CD4-positive, alpha-beta T cell treated with Interleukin-15 for 1 hour (primary cell): ENCODE measurements around the gene CSF1R.
"Not testable (repeated sequence)": the region's sequence is repeated elsewhere in the genome, so short reads cannot be mapped to it uniquely, and the experiment has no call there.

Experiments used
- DNase-seq: peaks from one replicate; pipeline ENCODE4 v3.0.0-alpha.2; 2020

CSF1R gene

DNA sequence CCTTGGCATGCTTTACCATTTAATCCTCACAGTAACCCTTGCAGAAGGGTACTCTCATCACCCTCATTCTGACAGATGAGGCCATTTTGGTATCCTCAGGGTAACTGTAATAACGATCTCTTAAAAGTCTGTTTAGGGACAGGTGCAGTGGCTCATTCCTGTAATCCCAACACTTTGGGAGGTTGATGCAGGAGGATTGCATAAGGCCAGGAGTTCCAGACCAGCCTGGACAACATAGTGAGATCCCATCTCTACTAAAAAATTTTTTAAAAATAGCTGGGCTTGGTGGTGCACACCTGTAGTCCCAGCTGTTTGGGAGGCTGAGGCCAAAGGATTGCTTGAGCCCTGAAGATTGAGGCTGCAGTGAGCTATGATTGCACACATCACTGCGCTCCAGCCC is 31.8 kb downstream of the CSF1R start:
- DNase-seq, result no peak

GRCh38 chr5:150053713-150054392 is 32.5 kb downstream of the CSF1R start:
- no peak for DNase-seq

- peak; percentile 37 for DNase-seq
Observed at GRCh38 chr5:150052956-150053712, 33.2 kb downstream of the CSF1R start.

DNA sequence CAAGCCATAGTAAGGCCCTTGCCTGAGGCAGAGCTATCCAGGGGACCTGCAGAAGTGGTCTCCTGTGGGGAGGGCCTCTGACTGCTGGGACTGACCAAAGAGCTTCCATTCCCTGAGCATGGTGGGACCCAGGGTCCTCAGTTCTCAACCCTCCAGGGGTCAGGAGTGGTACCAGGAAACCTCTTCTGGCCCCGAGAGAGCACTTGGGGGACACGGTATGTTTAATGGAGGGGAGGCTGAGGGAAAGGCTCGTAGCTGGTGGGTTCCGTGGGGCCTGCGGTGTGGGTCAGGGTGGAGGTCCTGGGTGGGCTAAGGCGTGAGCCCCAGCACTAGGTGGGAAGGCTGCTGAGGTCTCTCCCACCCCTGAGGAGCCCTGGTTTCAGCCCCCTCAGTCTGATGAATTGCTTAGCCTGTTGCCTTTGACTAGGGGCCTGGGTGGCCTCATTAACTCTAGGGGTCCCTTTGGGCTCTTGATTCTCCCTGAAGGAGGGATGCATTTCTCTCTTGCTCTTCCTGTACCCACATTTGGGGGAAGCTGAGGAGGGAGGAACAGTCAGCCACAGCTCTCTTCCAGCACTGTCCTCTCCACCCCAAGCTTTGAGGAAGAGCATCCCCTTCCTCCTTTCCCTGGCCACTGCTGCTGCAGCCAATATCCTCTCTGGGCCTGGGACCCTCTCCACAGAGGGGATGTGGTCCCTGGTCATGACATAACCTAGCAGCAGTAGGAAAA is 34.0 kb downstream of the CSF1R start:
- no peak for DNase-seq

- DNase-seq, result no peak
Observed at GRCh38 chr5:150051657-150052195, 34.6 kb downstream of the CSF1R start.

- DNase-seq, result not testable (repeated sequence)
Observed at GRCh38 chr5:150050172-150050811, 36.1 kb downstream of the CSF1R start.

- DNase-seq, result no peak
Observed at GRCh38 chr5:150046031-150046430, 40.3 kb downstream of the CSF1R start.

DNA sequence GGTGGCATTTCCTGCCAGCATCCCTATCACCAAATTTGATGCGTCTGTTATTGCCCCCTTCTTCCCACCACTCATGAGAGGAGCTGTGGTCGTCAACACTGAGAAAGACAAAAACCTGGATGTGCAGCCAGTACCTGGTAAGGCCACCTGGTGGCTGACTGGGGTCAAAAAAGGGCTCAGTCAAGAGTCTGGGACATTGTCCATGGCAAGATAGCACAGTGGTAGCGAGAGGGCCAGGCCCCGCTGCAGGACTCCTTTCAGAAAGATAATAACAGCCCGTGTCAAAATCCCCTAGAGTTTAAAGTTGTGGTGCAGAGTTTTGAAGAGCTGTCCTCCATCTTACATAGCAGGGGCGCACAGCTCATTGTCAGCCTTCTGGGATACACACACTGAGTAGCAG is 40.8 kb downstream of the CSF1R start:
- DNase-seq, result no peak

- DNase-seq, result no peak
Observed at GRCh38 chr5:150044712-150045111, 41.6 kb downstream of the CSF1R start.

- DNase-seq, result no peak
Observed at GRCh38 chr5:150044329-150044681, 42.0 kb downstream of the CSF1R start.

GRCh38 chr5:150043657-150044328 is 42.6 kb downstream of the CSF1R start:
- no peak for DNase-seq

DNA sequence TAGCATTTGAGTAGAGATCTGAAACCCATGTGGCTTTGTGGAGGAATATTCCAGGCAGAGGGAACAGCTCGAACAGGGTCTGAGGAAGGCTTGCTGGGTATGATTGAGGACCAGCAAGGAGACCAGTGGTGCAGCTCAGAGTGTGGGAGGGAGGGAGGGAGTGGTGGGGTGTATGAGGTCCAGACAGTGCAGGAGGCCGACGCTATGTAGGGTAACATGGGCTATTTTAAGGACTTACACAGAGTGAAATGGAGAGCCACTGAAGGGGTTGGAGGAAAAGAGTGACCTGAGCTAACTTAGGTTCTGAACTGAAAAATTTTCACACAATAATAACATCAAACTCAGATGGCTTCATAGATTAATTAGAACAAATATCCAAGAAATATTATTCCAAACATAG is 43.9 kb downstream of the CSF1R start:
- DNase-seq, result no peak

DNA sequence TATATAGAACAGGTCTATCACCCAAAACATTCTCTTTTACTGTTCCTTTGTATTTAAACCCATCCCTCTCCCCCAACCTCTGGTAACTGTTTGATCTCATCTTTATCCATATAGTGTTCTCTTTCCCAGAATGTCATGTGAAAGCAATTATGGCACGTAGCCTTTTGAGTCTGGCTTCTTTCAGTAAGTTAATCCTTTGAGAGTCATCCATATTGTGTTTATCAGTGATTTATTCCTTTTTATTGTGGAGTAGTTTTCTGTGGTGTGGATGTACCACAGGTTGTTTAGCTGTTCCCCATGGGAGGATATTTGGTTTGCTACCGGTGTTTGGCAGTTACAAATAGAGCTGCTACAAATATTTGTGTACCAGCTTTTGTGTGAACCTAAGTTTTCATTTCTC is 47.8 kb downstream of the CSF1R start:
- DNase-seq, result no peak

- DNase-seq, result no peak
Observed at GRCh38 chr5:150036513-150036912, 49.8 kb downstream of the CSF1R start.

DNA sequence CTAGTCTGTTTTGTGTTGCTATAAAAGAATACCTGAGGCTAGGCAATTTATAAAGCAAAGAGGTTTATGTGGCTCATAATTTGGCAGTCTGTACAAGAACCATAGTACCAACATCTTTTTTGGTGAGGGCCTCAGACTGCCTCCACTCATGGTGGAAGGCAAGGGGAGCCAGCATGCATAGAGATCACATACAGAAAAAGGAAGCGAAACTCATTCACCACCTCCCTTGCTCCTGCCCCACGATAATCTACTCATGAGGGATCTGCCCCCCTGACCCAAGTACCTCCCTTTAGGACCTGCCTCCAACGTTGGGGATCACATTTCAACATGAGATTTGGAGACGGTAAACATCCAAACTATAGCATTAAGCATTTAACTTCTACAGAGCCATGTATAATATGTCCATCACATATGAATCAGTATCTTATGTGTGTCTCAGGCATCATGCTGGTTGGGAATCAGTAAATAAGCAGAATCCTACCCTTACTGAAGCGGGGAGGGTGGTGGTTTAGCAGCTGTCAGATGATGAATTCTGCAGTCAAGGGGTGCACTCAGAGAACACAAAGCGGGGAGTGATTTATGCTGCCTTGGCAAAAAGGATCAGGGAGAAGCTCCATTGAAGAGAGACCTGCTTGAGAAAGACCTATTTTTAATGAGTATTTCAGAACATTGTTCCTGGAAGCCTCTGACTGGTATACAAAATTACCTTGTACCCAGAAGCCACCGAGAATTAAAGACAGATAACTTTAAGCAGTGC is 51.0 kb downstream of the CSF1R start:
- no peak for DNase-seq

DNA sequence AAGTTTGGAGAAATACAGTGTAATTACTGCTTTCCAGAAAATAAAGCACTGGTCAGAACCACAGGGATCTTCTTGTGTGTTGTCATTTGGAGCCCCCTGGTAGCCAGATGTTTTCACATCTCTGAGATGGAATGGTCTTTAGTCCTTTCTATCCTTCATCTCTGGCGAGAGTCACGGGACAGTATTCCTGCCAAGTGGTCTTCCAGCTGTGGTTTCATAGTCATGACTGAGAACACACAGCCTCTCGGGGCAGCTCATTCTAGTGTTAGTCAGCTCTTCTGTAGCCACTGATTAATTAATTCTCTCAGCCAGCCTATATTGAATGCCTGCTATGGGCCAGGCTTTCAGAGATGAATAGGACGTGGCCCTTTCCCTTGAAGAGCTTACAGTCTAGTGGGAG is 51.7 kb downstream of the CSF1R start:
- DNase-seq, result no peak

- DNase-seq, result no peak
Observed at GRCh38 chr5:150033334-150033733, 53.0 kb downstream of the CSF1R start.

DNA sequence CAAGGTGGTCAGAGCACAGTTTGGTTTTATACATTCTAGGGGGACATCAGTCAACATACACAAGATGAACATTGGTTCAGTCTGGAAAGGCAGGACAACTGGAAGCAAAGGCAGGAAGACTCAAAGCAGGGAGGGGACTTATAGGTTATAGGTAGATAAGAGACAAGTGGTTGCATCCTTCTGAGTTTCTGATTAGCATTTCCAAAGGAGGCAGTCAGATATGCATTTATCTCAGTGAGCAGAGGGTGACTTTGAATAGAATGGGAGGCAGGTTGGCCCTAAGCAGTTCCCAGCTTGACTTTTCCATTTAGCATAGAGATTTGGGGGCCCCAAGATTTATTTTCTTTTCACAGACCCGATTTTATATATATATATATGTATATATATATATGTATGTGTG is 58.3 kb downstream of the CSF1R start:
- DNase-seq, result not testable (repeated sequence)

GRCh38 chr5:150026682-150027172 is 59.6 kb downstream of the CSF1R start:
- no peak for DNase-seq

DNA sequence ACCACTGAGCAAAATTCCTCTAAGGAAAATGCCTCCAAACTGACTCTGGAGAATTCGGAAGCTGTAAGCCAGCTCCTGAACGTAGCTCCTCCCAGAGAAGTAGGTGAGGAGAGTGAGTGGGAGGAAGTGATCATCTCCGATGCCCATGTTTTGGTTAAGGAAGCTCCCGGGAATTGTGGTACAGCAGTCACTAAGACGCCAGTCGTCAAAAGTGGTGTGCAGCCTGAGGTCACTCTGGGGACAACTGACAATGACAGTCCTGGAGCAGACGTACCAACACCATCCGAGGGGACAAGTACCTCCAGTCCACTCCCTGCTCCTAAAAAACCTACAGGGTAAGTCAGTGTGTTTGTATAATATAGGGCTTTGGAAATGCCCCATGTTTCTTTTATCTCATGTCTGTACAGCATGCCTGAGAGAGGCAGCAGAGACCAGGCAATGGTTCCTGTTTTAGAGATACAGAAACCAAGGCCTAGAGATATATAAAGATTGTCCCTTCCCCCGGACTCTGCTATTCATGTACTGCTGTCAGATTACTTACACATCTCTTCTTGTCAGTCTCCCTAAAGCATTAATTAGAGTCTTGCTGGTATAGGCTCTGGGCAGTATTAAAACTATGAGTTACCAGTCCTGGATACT is 61.9 kb downstream of the CSF1R start:
- DNase-seq, result no peak

DNA sequence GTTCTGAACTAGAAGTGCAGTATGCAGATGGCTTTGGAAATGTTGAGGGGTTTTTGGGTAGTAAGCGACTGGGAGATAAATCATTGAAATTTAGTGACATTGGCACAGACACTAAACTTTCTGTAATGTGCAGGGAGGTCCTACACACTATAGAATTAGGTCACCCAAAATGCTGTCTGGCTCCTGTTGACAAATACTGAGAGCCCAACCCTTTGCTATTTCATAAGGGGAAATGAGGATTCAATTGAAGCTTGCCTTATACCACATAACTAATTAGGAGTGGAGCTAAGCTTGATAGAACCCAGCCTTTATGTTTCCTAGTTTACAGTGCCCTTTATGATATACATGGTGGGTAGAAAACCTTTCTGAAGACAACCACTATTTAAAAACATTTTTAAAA is 63.2 kb downstream of the CSF1R start:
- no peak for DNase-seq
